ENCODE measurements around the gene ARMH1.
A peak's percentile ranks its signal among the peaks of the same experiment; 100 is the strongest.

The ARMH1 gene

GRCh38 chr1:44672254-44672955, 2.1 kb upstream of the ARMH1 start:
- TF ChIP-seq, protein P1, sequence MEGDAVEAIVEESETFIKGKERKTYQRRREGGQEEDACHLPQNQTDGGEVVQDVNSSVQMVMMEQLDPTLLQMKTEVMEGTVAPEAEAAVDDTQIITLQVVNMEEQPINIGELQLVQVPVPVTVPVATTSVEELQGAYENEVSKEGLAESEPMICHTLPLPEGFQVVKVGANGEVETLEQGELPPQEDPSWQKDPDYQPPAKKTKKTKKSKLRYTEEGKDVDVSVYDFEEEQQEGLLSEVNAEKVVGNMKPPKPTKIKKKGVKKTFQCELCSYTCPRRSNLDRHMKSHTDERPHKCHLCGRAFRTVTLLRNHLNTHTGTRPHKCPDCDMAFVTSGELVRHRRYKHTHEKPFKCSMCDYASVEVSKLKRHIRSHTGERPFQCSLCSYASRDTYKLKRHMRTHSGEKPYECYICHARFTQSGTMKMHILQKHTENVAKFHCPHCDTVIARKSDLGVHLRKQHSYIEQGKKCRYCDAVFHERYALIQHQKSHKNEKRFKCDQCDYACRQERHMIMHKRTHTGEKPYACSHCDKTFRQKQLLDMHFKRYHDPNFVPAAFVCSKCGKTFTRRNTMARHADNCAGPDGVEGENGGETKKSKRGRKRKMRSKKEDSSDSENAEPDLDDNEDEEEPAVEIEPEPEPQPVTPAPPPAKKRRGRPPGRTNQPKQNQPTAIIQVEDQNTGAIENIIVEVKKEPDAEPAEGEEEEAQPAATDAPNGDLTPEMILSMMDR (conservative IDR thresholded peaks at IDR 0.05; ENCODE audit: low read length): no peak
- peak; percentile 13 for DNase-seq (ENCODE audit: low read depth)
- no peak overlapping the region for H3K4me3 ChIP-seq (ENCODE audit: low read length)

- no peak for DNase-seq (ENCODE audit: low read depth)
- TF ChIP-seq, protein P1 (conservative IDR thresholded peaks at IDR 0.05; ENCODE audit: low read length): no peak
- H3K4me3 ChIP-seq (ENCODE audit: low read length): peak overlapping the region; percentile 87
Observed at GRCh38 chr1:44672961-44673674, 1.4 kb upstream of the ARMH1 start.

- H3K4me3 ChIP-seq (ENCODE audit: low read length): peak overlapping the region; percentile 87
- DNase-seq (ENCODE audit: low read depth): peak; percentile 15
- TF ChIP-seq, protein P1 (conservative IDR thresholded peaks at IDR 0.05; ENCODE audit: low read length): no peak
Observed at GRCh38 chr1:44673675-44674112, 820 bp upstream of the ARMH1 start.

- H3K4me3 ChIP-seq (ENCODE audit: low read length): peak overlapping the region; percentile 87
- TF ChIP-seq, protein P1 (conservative IDR thresholded peaks at IDR 0.05; ENCODE audit: low read length): no peak
- DNase-seq (ENCODE audit: low read depth): no peak
Observed at GRCh38 chr1:44675186-44675585, 672 bp downstream of the ARMH1 start.

- DNase-seq (ENCODE audit: low read depth): peak; percentile 71
- TF ChIP-seq, protein P1 (conservative IDR thresholded peaks at IDR 0.05; ENCODE audit: low read length): no peak
- H3K4me3 ChIP-seq (ENCODE audit: low read length): no peak overlapping the region
Observed at GRCh38 chr1:44676484-44677200, 2.1 kb downstream of the ARMH1 start.

DNA sequence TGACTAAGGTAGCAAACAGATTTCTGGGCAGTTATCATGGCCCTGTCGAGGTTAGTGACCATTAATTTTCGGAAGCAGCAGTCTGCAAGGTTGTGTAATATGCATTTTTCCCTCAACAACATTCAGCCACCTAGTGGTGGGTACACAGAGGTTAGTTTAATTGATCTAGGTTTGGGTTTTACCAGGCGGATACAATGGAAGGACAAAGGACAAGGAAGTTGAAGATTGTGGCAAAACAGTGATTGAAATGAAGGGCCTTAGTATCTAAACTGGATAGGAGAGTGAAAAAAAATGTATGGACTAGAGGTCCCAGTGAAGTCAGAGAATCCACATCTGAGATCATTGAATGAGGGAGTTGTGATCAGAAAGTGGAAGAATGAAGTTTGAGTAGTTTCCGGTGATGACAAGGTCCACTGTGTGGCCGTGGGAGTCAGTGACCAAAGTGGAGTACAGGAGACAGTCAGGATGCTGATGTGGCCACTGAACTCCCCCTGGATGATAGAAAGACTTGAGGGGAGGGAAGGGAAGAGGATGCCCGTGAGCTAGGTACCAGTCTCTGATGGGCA, 2.8 kb downstream of the ARMH1 start:
- TF ChIP-seq, protein P1 (conservative IDR thresholded peaks at IDR 0.05; ENCODE audit: low read length): peak; percentile 61
- DNase-seq (ENCODE audit: low read depth): peak; percentile 72

More for the DNA sequence above, 2.8 kb downstream of the ARMH1 start:
- H3K4me3 ChIP-seq (ENCODE audit: low read length): no peak overlapping the region
